ENCODE measurements around the gene CCDC181. TPM values are rescaled to one million over a fixed set of nuclear protein-coding genes. Genes with fewer than 3 reads are reported as not detected.

Gene CCDC181
- total RNA-seq, 2 experiments from 2014 or later = not detected

- Histone ChIP-seq H3K36me3 (ENCODE audit: insufficient read depth, low read length) (no peaks in the 10 kb centered on the region), H3K27ac (ENCODE audit: low read depth in 1 of 2, low read length in 2 of 2) (no peak overlapping the region), H3K9me3 (ENCODE audit: control insufficient read depth in 1 of 2, insufficient read depth in 1 of 2, low read length in 2 of 2) (peaks cover 3 to 9% of the 10 kb centered on the region in 2 experiments), H3K27me3 (ENCODE audit: control insufficient read depth in 1 of 2, insufficient read depth in 2 of 2, low read length in 2 of 2) (peaks cover 0 to 20% of the 10 kb centered on the region in 2 experiments), H3K4me3 (ENCODE audit: low read length) (no peak overlapping the region), H3K4me1 (ENCODE audit: insufficient read depth, low read length) (peaks cover 5% of the 10 kb centered on the region)
- Mint-ChIP-seq H3K27me3 (peaks cover 26% of the 10 kb centered on the region), H3K4me3 (no peak overlapping the region), H3K4me1 (ENCODE audit: low read depth) (peaks cover 10% of the 10 kb centered on the region), H3K36me3 (ENCODE audit: low read depth) (no peaks in the 10 kb centered on the region), H3K27ac (no peak overlapping the region), H3K9me3 (peaks cover 7% of the 10 kb centered on the region)
- intact Hi-C loops (cut with DNase I, micrococcal nuclease) = no loop called here
- no peak for TF ChIP-seq CTCF (IDR thresholded peaks at IDR 0.05)
- ChIA-PET CTCF (no interaction called here), POLR2A (no interaction called here)
- ATAC-seq (ENCODE audit: poor library complexity) (no peak), DNase-seq (no peak)
These were observed 28.8 kb upstream of the CCDC181 start for GRCh38 chr1:169456029-169456428.

GRCh38 chr1:169452921-169453320 is 25.6 kb upstream of the CCDC181 start:
- ATAC-seq (ENCODE audit: poor library complexity) = no peak
- no peak for TF ChIP-seq CTCF (IDR thresholded peaks at IDR 0.05)
- H3K27me3 Mint-ChIP-seq = peaks cover 17% of the 10 kb centered on the region

GRCh38 chr1:169451218-169451824 is 24.0 kb upstream of the CCDC181 start:
- Mint-ChIP-seq H3K4me1 (ENCODE audit: low read depth) (no peaks in the 10 kb centered on the region), H3K4me3 (no peak overlapping the region), H3K36me3 (ENCODE audit: low read depth) (no peaks in the 10 kb centered on the region), H3K9me3 (no peaks in the 10 kb centered on the region), H3K27ac (no peak overlapping the region), H3K27me3 (peaks cover 17% of the 10 kb centered on the region)
- DNase-seq (no peak), ATAC-seq (ENCODE audit: poor library complexity) (no peak)
- Histone ChIP-seq H3K4me1 (ENCODE audit: insufficient read depth, low read length) (no peaks in the 10 kb centered on the region), H3K9me3 (ENCODE audit: control insufficient read depth in 1 of 2, insufficient read depth in 1 of 2, low read length in 2 of 2) (no peaks in the 10 kb centered on the region), H3K4me3 (ENCODE audit: low read length) (no peak overlapping the region), H3K27ac (ENCODE audit: low read depth in 1 of 2, low read length in 2 of 2) (no peak overlapping the region), H3K27me3 (ENCODE audit: control insufficient read depth in 1 of 2, insufficient read depth in 2 of 2, low read length in 2 of 2) (peaks cover 0 to 4% of the 10 kb centered on the region in 2 experiments), H3K36me3 (ENCODE audit: insufficient read depth, low read length) (no peaks in the 10 kb centered on the region)
- POLR2A ChIA-PET = interaction anchor here (0.6 kb wide), 1 partner anchor 9 kb away, joined by 3 read pairs; no protein-coding TSS in a partner anchor
- CTCF ChIA-PET = no interaction called here
- intact Hi-C loops (cut with DNase I, micrococcal nuclease) = no loop called here
- TF ChIP-seq CTCF (IDR thresholded peaks at IDR 0.05) = no peak

More at GRCh38 chr1:169452921-169453320, 25.6 kb upstream of the CCDC181 start:
- peaks cover 0 to 9% of the 10 kb centered on the region in 2 experiments for H3K9me3 ChIP-seq (ENCODE audit: control insufficient read depth in 1 of 2, insufficient read depth in 1 of 2, low read length in 2 of 2)
- no peak overlapping the region for H3K4me3 Mint-ChIP-seq
- no peaks in the 10 kb centered on the region for H3K4me1 Mint-ChIP-seq (ENCODE audit: low read depth)
- ChIA-PET CTCF (no interaction called here), POLR2A (no interaction called here)
- peaks cover 7% of the 10 kb centered on the region for H3K9me3 Mint-ChIP-seq
- DNase-seq = no peak
- H3K27ac Mint-ChIP-seq = no peak overlapping the region
- intact Hi-C loops (cut with DNase I, micrococcal nuclease) = no loop called here
- no peak overlapping the region for H3K4me3 ChIP-seq (ENCODE audit: low read length)
- H3K36me3 ChIP-seq (ENCODE audit: insufficient read depth, low read length) = no peaks in the 10 kb centered on the region
- peaks cover 0 to 11% of the 10 kb centered on the region in 2 experiments for H3K27me3 ChIP-seq (ENCODE audit: control insufficient read depth in 1 of 2, insufficient read depth in 2 of 2, low read length in 2 of 2)
- H3K27ac ChIP-seq (ENCODE audit: low read depth in 1 of 2, low read length in 2 of 2) = no peak overlapping the region
- no peaks in the 10 kb centered on the region for H3K4me1 ChIP-seq (ENCODE audit: insufficient read depth, low read length)
- no peaks in the 10 kb centered on the region for H3K36me3 Mint-ChIP-seq (ENCODE audit: low read depth)

Measured in CD4-positive, alpha-beta T cell (primary cell).